Body of pancreas (tissue), 4 donors: ENCODE data around the gene ATP7B.

ENCODE experiments used
- POLR2A ChIP-seq, 3 donors: fragments of 450-650 bp; IDR thresholded peaks; one replicate each; pipeline ENCODE4 v1.6.1; 2016; ENCODE audit warnings: antibody characterized with exemption in 3 of 3, mild to moderate bottlenecking in 2 of 3
- TF ChIP-seq, protein P1 (sequence below), 7 experiments: fragments of 450-650 bp in 4 of 7; fragments of 200-600 bp in 3 of 7; sonication (generic) in 3 of 7; IDR thresholded peaks; one replicate each; pipeline ENCODE4 v1.5.1; 2016 to 2019; ENCODE audit warnings: antibody characterized with exemption in 7 of 7

DNA sequence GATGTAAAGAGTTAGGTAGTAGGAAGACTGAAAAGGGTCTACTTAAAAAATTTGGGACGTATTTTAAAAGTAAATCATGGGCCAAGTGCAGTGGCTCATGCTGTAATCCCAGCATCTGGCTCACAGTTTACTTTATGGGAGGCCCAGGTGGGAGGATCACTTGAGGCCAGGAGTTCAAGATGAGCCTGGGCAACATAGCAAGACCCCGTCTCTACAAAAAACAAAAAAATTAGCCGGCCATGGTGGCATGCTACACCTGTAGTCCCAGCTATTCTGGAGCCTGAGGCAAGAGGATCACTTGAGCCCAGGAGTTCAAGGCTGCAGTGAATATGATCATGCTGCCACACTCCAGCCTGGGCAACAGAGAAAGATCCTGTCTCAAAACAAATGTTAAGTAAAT lies 36.2 kb upstream of the ATP7B start:
- TF ChIP-seq, protein P1, sequence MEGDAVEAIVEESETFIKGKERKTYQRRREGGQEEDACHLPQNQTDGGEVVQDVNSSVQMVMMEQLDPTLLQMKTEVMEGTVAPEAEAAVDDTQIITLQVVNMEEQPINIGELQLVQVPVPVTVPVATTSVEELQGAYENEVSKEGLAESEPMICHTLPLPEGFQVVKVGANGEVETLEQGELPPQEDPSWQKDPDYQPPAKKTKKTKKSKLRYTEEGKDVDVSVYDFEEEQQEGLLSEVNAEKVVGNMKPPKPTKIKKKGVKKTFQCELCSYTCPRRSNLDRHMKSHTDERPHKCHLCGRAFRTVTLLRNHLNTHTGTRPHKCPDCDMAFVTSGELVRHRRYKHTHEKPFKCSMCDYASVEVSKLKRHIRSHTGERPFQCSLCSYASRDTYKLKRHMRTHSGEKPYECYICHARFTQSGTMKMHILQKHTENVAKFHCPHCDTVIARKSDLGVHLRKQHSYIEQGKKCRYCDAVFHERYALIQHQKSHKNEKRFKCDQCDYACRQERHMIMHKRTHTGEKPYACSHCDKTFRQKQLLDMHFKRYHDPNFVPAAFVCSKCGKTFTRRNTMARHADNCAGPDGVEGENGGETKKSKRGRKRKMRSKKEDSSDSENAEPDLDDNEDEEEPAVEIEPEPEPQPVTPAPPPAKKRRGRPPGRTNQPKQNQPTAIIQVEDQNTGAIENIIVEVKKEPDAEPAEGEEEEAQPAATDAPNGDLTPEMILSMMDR (IDR thresholded peaks at IDR 0.05), result no peak
- no peak for TF ChIP-seq POLR2A (IDR thresholded peaks at IDR 0.05)
